Colon (tissue), 2 donors: ENCODE results near the gene ZNF546.
"Not testable (repeated sequence)": the region's sequence is repeated elsewhere in the genome, so short reads cannot be mapped to it uniquely, and the experiment has no call there.

Experiments
- FAIRE-seq: peaks from 2 replicates; lab custom pipeline; 2012; peaks lifted over from hg19 to GRCh38; lab: Jason Lieb, UNC
- donor health status: control.
- donor health status: control.

The ZNF546 gene

GRCh38 chr19:39986643-39987042 is 10.2 kb upstream of the ZNF546 start:
- no peak for FAIRE-seq

GRCh38 chr19:39987167-39987566 is 9.7 kb upstream of the ZNF546 start:
- FAIRE-seq: no peak

GRCh38 chr19:39987596-39987995 is 9.3 kb upstream of the ZNF546 start:
- no peak for FAIRE-seq

- FAIRE-seq: no peak
These were observed 3.3 kb upstream of the ZNF546 start for GRCh38 chr19:39993605-39994004.

- no peak for FAIRE-seq
These were observed 2.5 kb upstream of the ZNF546 start for GRCh38 chr19:39994361-39994760.

- FAIRE-seq: no peak
These were observed 1.1 kb upstream of the ZNF546 start for GRCh38 chr19:39995794-39996193.

GRCh38 chr19:39996218-39996810 is 546 bp upstream of the ZNF546 start:
- no peak for FAIRE-seq

GRCh38 chr19:39997638-39998216 is 867 bp downstream of the ZNF546 start:
- FAIRE-seq: no peak

GRCh38 chr19:39998501-39998900 is 1.6 kb downstream of the ZNF546 start:
- no peak for FAIRE-seq

GRCh38 chr19:40005691-40006272 is 8.9 kb downstream of the ZNF546 start:
- no peak for FAIRE-seq

- FAIRE-seq: no peak
These were observed 9.4 kb downstream of the ZNF546 start for GRCh38 chr19:40006273-40006691.

- FAIRE-seq: no peak
These were observed 12.8 kb downstream of the ZNF546 start for GRCh38 chr19:40009674-40010073.

GRCh38 chr19:40013991-40014390 is 17.1 kb downstream of the ZNF546 start:
- no peak for FAIRE-seq

GRCh38 chr19:40023969-40024368 is 27.1 kb downstream of the ZNF546 start:
- FAIRE-seq: no peak

- no peak for FAIRE-seq
These were observed 29.2 kb downstream of the ZNF546 start for GRCh38 chr19:40025938-40026596.

GRCh38 chr19:40026597-40026970 is 29.7 kb downstream of the ZNF546 start:
- no peak for FAIRE-seq

GRCh38 chr19:40033989-40034560 is 37.2 kb downstream of the ZNF546 start:
- no peak for FAIRE-seq

GRCh38 chr19:40035996-40036395 is 39.1 kb downstream of the ZNF546 start:
- FAIRE-seq: no peak

GRCh38 chr19:40038047-40038446 is 41.2 kb downstream of the ZNF546 start:
- not testable (repeated sequence) for FAIRE-seq

- FAIRE-seq: not testable (repeated sequence)
These were observed 44.9 kb downstream of the ZNF546 start for GRCh38 chr19:40041718-40042117.

GRCh38 chr19:40053491-40053890 is 56.6 kb downstream of the ZNF546 start:
- FAIRE-seq: no peak

GRCh38 chr19:40054632-40055031 is 57.8 kb downstream of the ZNF546 start:
- no peak for FAIRE-seq

GRCh38 chr19:40055049-40055448 is 58.2 kb downstream of the ZNF546 start:
- FAIRE-seq: no peak
